ENCODE measurements around the gene NAGPA.
"Not testable (repeated sequence)": the region's sequence is repeated elsewhere in the genome, so short reads cannot be mapped to it uniquely, and the experiment has no call there.

Gene NAGPA

DNA sequence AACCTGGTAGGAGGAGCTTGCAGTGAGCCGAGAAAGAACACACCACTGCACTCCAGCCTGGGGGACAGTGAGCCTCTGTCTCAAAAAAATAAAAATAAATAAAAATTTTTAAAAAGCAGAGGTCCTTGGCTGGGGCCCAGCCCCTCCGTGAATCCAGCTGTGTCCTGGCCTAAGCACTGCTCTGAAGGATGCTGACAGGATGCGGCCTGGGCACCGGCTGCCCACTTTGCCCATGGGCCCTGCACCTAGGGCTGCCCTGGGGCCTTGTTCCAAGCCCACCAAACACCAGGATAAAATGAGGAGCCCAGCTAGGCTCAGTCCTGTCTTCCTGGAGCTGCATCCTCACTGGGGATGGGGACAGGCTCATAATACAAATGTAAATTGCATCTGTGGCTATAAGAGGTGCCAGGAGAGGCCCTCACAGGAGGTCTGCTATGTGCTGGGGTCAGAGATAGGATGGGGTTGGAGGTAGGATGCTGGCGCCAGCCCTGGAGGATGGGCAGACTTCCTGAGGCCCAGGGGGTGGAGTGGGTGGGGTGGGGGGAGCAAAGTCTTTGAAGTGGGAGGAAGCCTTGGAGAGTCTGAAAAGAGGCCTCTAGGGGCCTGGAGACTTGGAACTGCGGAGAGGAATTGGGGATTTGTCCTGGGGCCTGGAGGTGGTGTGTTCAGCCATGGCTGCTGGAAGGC, 25.8 kb upstream of the NAGPA start:
- DNase-seq = no peak

DNA sequence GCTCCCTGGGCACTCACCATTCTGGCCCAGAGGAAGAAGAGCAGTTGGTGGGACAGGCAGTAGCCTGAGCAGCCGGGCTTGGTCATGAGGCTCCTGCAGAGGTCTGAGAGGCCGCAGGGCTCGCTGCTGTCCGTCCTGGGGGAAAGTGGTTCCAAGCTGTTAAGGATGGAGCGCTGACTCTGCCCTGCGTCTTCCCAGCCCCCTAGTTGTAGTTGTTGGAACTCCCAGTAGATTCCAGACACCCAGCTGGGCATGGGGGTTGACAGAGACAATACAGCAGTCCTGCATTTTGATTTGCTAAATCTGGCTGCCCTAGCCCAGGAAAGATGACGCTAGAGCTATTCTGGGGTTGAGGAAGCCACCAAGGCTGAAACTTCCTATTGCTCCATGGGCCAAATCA, 24.7 kb upstream of the NAGPA start:
- DNase-seq = no peak

DNA sequence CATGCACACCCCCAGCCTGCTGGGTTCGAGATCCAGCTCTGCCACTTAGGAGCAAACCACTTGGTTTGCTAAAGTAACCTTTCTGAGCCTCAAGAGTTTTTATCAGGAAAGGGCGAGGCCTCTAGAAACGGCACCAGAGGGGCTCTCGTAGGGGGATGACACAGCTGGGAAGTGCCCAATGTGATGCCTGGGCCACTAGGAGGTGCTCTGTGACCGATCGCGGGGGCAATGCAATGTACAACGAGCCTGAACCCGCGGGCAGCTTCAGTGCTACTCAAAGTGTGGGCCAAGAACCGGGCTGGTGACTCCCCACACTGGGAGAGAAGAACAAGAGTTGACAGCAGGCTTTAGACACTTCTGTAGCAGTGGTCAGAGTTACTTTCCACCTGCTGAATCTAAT, 22.6 kb upstream of the NAGPA start:
- DNase-seq = no peak

DNA sequence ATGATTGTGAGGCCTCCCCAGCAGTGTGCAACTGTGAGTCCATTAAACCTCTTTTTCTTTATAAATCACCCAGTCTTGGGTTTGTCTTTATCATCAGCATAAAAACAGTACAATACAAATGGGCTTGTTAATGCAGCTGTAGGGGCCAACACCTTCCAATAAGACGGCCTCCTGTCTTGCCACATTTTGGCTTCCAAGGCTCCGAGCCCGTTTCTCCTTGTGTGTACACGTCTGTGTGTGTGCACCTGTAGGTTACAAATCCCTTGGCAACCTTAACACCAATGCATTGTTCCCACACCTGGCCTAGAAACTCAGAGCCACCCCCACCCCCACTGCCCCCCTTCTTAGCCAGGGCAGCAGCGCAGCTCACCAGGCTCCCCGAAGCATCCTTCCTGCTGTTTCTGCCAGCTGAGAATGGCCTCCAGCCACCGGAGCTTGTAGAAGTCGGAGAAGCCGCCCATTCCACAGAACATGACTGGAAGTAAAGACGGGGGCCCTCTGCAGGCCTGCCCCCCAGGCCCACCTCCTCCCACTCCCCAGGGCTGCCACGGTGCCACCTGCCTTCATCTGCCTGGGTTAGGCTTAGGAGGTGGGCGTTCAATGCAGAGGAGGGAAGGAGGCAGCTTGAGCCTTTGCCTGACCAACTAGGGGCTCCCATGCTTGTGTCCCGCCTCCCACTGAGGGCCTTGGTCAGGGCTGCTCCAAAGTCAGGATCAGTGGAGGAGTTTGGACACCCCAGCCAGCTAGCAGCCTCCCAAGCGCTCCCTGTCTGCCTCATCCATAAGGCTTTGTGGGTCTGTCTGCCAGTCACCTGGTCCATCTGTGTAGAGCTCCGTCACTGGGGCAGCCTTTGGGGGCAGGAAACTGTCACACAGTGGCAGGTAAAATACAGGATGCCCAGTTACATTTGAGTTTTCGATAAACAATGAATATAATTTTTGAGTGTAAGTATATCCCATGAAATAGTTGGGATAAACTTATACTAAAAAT, 21.4 kb upstream of the NAGPA start:
- DNase-seq = no peak

DNA sequence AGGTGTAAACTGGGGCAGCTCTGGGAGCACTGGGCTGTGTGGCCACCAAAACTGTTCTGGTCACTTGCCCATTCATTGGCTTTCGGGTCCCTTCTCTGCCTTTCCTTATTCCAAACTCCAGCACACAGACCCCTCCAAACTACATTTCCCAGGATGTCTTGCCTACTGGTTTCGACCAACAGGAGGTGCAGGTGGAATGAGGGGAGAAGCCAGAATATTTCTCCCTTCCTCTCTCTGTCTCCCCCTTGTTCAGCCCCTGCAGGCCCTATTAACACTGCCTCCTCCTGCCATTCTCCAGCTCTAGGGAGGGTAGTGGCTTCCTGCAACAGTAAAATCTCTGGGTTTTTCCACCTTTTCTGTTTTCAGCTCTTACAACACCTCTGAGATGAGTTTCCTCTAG, 13.2 kb upstream of the NAGPA start:
- no peak for DNase-seq

DNA sequence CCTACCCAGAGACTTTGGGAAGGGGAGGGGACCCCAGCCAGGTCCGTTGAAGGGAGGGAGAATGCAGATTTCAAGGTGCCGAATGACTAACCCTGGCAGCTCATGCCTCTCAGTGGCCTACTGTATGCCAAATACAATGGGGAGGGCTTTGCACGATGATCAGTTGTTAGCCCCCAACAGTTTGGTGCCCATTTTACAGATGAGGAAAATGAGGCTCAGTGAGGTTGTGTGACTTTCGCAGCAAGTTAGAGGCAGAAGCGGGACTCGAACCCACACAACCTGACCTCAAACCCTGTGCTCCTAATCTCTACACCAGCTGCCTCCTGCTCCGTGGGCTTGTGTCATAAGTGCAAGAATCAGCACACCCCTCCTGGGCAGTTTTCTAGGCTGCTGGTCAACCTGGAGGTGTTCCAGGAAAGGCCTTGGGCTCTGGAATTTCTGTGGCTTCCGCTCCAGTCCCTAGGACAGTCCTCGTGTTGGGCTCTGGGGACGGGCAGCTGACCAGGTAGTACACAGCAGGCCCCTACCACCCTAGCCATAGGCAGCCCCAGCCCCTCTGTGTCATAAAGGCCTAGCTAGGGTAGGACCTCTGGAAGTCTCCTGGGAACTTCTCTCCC, 11.9 kb upstream of the NAGPA start:
- DNase-seq = no peak

DNA sequence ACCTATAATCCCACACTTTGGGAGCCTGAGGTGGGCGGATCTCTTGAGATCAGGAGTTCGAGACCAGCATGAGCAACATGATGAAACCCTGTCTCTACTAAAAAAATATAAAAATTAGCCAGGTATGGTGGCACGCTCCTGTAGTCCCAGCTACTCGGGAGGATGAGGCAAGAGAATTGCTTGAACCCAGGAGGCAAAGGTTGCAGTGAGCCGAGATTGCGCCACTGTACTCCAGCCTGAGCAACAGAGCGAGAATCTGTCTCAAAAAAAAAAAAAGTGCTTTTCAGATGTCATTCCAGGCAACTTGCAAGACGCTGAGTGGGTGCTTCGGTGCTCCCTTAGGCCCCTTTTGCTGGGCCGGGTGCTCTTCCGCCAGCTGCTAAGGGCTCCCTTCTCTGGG, 10.8 kb upstream of the NAGPA start:
- DNase-seq = not testable (repeated sequence)

DNA sequence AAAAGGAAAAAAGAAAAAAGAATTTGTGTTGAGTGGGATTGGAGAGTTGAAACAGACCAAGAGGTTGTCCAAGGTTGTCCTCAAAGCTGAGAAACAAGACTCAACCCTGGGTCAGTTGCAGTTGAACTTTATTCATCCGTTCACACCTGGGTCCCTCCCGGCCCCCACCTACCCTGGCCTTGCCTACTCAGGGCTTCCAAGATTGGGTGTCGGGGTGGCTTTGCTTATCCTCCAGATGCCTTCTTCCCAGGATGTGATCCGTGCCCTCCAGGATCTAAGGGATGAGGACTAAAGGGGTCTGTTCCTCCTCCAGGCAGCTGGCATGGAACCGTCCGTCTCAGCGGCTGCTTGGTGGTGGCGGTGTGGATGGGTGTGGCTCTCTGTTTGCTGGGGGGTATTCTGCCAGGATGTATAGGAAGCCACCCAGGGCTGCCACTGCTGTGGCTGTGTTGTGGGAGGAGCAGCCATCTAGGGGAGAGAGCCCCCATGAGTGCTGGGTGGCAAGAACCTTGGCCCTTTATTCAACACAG, 10.3 kb upstream of the NAGPA start:
- no peak for DNase-seq

DNA sequence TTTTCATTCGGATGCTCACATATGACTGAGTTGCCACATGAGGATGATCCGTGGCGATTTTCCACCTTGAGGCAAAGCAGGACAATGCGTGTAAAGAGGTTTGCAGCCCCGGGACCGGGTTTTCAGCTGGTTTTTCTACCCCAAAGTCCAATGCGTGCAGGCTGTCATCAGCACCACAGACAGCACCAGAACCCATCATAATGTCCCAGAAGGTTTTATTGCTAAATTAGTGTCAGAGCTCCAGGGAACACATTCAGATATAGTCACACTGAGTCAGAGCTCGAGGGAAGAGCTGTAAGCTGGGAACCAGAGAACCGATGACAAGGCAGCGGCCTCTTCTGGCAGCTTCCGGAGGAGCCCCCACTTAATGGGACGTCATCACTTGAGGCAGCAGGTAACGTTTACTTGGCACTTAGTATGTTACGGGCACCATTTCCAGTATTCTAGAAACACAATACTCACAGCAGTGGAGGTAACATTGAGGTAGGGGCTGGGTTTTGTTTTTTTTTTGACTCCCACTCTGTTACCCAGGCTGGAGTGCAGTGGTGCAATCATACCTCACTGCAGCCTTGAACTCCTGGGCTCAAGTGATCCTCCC, 8.9 kb upstream of the NAGPA start:
- DNase-seq = no peak

DNA sequence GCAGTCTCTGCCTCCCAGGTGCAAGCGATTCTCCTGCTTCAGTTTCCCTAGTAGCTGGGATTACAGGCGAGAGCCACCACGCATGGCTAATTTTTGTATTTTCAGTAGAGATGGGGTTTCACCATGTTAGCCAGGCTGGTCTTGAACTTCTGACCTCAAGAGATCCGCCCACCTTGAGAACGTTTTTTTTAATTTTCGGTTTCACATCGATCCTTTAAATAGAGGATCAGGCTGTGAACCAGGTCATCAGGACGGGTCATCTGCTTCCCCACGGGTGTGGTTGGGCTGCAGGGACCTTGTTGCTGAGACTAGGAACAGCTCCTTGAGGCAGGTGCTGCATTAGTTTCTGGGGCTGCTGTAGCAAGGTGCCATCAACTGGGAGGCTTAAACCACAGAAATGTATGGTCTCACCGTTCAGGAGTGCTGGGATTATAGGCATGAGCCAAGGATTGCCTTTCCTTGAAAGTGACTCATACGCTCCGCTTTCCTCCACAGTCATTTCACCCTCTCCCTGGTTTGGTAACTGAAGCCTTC, 7.9 kb upstream of the NAGPA start:
- DNase-seq = no peak

DNA sequence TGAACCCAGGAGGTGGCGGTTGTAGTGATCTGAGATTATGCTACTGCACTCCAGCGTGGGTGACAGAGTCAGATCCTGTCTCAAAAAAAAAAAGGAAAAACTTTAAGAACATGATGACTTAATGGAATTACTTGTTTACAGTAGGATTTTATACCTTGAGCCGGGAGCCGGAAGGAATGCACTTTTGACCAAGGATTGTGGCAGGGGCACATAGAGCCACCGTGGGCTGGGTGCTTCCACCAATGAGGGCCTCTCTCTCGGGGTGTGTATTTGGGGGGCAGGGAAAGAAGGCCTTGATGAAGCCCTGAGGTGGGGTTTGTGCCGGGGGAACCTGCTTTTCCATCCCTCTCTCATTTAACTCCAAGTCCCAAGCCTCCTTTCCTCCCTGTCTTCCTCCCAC, 6.7 kb upstream of the NAGPA start:
- no peak for DNase-seq

DNA sequence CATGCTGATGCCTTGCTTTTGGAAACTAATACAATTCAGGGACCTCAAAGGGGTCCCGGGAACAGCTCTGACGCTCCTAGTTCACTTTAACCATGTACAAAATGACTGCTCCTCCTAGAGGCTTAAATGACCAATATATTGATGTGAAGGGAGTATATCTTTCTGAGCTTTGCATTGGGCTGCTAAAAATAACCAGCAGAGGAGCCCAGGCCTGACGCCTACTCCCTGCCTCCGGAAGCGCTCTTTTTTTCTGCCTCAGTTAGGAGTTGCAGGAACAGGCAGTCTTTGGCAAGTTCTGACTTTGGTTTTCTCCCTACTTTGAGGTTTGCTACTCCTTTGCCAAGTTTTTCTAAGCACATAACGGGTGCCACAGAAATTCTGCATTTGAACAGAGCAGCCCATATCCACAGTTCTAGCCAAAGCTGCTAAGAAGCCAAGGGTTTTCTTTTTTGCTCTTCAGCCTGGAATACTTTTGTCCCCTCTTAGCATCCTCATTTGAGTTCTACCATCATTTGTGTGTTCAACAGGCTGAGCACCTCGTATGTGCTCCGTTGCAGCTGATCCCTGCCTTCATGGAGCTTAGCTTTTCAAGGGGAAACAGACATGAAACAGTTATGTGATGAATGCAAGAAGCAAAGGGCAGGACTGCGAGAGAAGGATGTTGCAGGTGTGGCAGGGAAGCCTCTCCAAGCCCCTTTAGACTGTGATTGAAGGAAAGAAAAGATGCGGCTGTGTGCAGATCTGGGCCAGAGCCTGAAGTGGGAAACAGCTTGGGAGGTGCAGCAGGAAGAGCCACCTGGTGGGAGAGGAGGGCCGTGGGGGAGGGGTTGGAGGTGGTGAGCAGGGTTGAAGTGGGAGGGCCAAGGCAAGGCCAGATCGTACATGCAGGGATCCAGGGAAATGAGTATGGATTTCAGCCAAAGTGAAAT, 2.8 kb upstream of the NAGPA start:
- DNase-seq = no peak

DNA sequence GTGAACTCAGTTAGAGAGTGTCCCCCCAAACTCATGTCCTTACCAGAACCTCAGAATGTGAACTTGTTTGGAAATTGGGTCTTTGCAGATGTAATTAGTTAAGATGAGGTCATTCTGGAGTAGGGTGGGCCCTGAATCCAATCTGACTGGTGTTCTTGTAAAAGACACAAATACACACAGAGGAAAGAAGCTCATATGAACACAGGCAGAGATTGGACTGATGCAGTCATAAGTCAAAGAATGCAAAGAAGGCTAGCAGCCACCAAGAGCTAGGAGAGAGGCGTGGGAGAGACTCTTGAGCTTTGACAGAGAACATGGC, 2.1 kb upstream of the NAGPA start:
- DNase-seq = no peak

DNA sequence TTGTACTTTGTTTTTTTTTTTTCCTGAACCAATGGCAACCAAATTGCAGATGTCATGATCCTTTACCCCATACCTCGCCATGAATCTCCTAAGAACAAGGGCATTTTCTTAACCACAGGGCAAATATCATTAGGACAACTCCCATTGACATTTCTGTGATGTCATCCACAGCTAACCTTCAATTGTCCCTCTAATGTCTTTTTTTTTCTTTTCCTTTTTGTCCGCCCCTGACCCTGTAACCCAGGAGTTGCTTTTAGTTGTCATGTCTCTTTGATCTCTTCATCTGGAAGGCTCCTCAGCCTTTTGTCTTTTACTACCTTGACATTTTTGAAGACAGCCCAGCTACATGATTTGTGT, 410 bp upstream of the NAGPA start:
- no peak for DNase-seq

DNA sequence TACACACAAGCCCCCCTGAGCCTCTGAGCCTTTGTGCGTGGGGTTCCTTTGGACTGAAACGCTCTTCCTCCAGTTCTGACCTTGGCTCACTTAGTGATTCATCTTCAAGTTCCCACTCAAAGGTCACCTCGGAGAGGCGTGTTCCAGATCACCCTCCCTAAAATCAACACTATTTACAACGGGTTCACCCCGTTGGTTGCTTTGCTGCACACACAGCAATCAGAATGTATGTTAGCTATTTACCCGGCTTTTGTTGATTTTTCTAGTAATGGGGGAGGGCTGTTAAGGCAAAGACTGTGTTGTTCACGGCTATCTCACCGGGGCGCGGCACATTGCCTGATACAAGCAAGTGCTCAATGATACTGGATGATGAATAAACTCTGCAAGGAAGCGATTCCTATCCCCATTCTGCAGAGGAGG, 977 bp downstream of the NAGPA start:
- no peak for DNase-seq

DNA sequence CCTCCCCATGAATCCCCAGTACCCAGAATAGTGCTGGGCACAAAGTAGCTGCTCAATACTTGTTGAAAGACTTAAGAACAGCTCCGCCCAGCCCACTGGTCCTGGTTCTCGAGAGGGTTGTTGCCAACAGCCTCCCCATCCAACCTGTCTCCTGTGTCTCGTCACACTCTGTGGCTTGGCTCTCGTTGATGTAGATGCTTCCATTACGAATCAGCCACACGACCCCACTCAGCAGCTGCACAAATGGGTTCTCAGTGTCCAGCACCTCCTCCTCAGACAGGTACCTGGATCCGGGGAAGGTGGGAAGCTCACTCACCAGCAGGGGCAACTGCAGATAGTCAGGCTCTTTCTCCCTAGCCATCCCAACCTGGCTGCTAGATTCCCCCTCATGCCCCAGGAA, 2.1 kb downstream of the NAGPA start:
- DNase-seq = no peak

DNA sequence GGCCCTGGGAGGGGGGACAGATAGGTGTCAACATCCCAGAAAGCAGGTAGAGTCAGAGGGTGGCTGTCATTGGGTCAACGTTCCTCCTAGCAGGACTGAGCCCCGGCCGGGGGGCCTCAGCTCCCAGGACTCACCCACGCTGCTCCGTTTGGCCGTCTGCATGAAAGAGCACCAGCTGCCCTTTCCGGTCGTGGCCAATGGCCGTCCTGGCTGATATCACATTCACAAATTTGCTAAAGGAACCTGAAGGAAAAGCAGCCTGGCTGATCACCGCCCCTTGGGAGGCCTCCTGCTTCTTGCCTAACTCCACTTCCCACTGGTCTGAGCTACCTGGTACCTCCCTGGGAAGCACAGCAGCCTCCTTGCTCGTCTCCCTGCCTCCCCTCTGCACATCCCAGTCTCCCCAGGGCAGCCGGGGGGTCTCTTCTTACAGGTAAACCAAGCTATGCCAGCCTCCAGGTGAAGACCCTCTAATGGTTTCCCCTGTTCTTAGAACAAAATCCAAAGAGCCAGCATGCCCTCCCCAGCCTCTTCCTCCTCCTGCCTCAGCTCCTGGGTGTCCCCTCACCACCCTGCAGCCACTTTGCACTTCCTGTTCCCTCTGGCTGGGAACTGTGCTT, 3.4 kb downstream of the NAGPA start:
- no peak for DNase-seq

DNA sequence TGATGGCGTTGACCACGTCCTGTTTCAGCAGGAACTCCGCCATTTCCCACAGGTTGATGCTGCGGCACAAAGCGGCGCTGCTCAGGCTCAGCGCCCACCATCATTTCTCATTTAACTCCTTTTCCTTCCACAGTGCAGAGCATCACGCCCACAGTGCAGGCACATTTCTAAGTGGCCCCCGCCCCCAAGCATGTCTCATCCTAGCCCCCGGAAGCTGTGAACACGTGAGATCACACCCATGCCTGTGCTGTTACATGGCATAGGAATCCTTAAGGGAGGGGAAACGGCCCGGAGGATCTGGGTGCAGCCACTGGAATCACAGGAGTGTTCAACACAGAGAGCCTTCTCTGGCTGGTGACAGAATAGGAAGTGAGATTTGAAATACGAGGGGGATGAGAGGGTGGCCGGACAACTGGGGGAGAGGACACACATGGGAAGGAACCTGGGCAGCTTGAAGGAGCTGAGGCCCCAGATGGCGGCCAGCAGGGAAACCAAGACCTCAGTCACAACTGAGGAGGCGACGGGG, 4.7 kb downstream of the NAGPA start:
- DNase-seq = no peak

DNA sequence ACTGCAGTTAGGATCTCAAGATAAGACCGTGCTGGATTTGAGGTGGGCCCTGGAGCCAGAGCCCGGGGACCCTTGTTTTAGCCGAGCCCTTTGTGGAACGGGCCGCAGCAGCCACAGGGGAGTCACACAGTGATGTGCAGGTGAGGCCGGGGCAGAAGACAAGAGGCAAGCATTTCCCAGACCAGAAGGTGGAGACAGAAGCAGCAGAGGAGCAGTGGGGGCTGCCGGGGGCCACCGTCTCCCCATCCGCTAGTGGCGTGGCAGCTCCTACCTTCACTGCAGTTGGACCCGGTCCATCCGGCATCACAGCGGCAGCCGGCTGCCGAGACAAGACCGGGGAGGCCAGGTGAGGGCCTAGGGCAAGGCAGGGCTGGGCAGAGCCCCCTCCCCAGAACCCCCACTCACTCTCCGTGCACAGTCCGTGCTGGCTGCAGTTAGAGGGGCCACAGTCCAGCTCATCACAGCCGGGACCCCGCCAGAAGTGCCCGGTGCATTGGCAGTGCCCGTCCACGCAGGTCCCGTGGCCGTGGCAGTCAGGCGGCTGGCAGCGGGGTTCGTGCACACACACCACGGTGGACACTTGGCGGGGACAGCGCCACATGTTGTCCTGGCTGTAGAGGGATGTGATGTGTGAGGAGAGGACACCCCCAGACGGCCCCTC, 6.0 kb downstream of the NAGPA start:
- no peak for DNase-seq

DNA sequence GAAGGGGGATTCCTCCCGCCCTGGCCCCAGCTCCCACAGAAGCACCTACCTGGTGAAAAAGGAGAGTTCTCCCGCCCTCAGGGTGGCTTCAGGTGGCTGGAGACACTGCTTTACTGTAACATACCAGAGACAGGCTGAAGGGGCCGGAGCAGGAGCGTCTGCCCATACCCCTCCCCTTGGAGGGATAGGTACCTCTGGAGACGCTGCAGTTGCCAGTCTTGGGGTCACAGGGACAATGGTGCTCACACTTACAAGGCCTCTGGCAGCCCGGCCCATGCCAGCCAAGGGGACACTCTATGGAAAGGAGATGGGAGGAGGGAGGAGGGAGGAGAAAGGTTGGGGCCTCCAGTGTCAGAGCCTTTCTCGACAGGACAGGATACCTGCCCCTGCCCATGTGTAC, 6.6 kb downstream of the NAGPA start:
- DNase-seq = no peak

DNA sequence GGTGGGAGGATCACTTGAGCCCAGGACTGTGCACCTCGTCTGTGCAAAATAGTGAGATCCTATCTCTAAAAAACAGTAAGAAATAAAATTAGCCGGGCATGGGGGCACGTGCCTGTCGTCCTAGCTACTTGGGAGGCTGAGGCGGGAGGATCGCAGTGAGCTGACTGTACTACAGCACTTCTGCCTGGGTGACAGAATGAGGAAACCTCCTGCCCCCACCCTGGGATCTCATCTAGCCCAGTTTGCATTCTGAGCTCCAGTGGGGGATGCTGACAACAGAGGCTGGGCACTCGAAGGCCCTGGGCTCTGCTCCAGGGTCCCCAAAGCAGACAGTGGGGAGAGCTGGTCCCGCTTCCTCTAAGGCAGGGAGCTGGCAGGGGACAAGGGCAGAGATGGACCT, 7.1 kb downstream of the NAGPA start:
- DNase-seq = no peak
